Breast epithelium (tissue), 4 donors: ENCODE measurements around the gene ARHGAP18. TPM values are rescaled to one million over a fixed set of nuclear protein-coding genes. Genes with fewer than 3 reads are reported as not detected.

Source experiments
- DNase-seq, 2 donors: peaks; one replicate each; pipeline ENCODE4 v3.0.0-alpha.2; 2019; ENCODE audit warnings: low spot score in 2 of 2
- H3K27ac ChIP-seq, 2 donors: fragments of 200-600 bp; sonication (generic) in 1 of 2; one replicate each; pipeline ENCODE4 v1.5.1; 2016 to 2019; ENCODE audit warnings: mild to moderate bottlenecking in 1 of 2
- H3K27me3 ChIP-seq, 2 donors: fragments of 200-600 bp; sonication (generic) in 1 of 2; one replicate each; pipeline versions ENCODE4 v1.5.1 to v1.6.0; 2017 to 2019; ENCODE audit warnings: control low read depth in 1 of 2, mild to moderate bottlenecking in 1 of 2
- H3K36me3 ChIP-seq: fragments of 200-600 bp; one replicate; pipeline ENCODE4 v1.5.1; 2019
- H3K4me1 ChIP-seq, 2 donors: fragments of 200-600 bp; sonication (generic); one replicate each; pipeline ENCODE4 v1.5.1; 2016 to 2019; ENCODE audit warnings: control low read depth in 1 of 2
- H3K4me3 ChIP-seq, 3 donors: fragments of 200-600 bp; sonication (generic); 1 replicate in 2 of 3; 2 replicates in 1 of 3; pipeline ENCODE4 v1.5.1; 2016 to 2019; ENCODE audit warnings: mild to moderate bottlenecking in 3 of 3, moderate library complexity in 2 of 3
- H3K9me3 ChIP-seq, 2 donors: fragments of 200-600 bp; sonication (generic) in 1 of 2; one replicate each; pipeline ENCODE4 v1.5.1; 2016 to 2019; ENCODE audit warnings: control low read depth in 1 of 2
- POLR2A ChIP-seq: fragments of 450-650 bp; IDR thresholded peaks from one replicate; pipeline ENCODE4 v1.6.1; 2016; ENCODE audit warnings: antibody characterized with exemption, mild to moderate bottlenecking, moderate library complexity
- POLR2AphosphoS5 ChIP-seq, 3 donors: sonication (generic); formaldehyde crosslinking; IDR thresholded peaks; one replicate each; pipeline ENCODE4 v1.6.1; 2017; ENCODE audit warnings: antibody characterized with exemption in 3 of 3
- intact Hi-C: fragments of 100-400 bp; cut with DNase I; formaldehyde crosslinking; loops from one replicate; pipeline ENCODE4 v1.15.1; 2023; ENCODE audit warnings: low total_unique reads
- total RNA-seq, 3 donors: library from RNA; depleted of rRNA; stranded (reverse); fragments of >200 nt; gene quantifications; one replicate each; pipeline ENCODE4 v1.1.0, GENCODE V29; 2016
- TF ChIP-seq, protein P1 (sequence below), 3 donors: fragments of 450-650 bp; IDR thresholded peaks; one replicate each; pipeline ENCODE4 v1.5.1; 2016 to 2017; ENCODE audit warnings: antibody characterized with exemption in 3 of 3, mild to moderate bottlenecking in 3 of 3, moderate library complexity in 3 of 3

ARHGAP18 gene
- total RNA-seq, 3 donors from 2014 or later = 14.7 to 28.7 (median 24.8) TPM

DNA sequence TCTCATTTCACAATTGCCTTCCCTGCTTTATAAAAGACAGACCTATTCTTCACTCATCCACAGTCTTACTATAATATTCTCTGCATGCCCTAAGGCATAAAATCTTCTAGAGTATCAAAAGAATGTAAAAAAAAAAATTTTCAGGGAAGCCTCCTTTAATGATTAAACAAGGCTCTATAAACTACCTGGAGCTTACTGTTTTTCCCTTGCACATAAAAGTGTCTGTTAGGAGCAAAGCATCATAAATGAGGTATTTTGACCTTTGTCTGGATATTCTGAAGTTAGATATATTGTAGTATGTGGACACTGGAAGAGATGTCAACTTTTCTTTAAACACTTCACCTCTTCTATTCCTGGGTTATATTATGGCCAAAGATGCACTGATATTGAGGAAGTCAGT, 97.5 kb downstream of the ARHGAP18 start:
- TF ChIP-seq POLR2AphosphoS5 (IDR thresholded peaks at IDR 0.05) (no peak), POLR2A (no peak)
- TF ChIP-seq, protein P1, sequence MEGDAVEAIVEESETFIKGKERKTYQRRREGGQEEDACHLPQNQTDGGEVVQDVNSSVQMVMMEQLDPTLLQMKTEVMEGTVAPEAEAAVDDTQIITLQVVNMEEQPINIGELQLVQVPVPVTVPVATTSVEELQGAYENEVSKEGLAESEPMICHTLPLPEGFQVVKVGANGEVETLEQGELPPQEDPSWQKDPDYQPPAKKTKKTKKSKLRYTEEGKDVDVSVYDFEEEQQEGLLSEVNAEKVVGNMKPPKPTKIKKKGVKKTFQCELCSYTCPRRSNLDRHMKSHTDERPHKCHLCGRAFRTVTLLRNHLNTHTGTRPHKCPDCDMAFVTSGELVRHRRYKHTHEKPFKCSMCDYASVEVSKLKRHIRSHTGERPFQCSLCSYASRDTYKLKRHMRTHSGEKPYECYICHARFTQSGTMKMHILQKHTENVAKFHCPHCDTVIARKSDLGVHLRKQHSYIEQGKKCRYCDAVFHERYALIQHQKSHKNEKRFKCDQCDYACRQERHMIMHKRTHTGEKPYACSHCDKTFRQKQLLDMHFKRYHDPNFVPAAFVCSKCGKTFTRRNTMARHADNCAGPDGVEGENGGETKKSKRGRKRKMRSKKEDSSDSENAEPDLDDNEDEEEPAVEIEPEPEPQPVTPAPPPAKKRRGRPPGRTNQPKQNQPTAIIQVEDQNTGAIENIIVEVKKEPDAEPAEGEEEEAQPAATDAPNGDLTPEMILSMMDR (IDR thresholded peaks at IDR 0.05) = no peak
- no peak overlapping the region for H3K4me3 ChIP-seq
- no peaks in the 10 kb centered on the region for H3K27me3 ChIP-seq
- DNase-seq = no peak
- intact Hi-C loops = no loop called here
- H3K9me3 ChIP-seq = no peaks in the 10 kb centered on the region
- H3K27ac ChIP-seq = no peak overlapping the region
- H3K36me3 ChIP-seq = peaks cover 7% of the 10 kb centered on the region
- H3K4me1 ChIP-seq = no peaks in the 10 kb centered on the region

DNA sequence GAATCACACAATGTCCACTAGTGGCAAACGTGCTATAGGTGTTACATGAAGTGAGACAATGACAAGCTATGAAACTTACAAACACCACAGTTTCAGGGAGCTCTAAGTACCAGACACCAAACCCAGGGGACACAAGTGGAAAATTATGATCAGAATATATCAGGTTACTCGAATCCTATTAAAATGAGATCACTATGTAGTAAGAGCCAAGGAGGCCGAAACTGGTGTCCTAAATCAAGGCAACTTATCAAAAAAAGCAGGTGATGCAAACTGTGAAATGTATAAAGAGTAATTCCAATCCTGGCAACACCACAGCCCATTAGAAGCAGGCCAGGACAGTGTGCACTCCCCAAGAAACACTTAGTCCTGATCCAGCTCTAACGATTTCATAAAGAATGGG, 100.3 kb downstream of the ARHGAP18 start:
- no peaks in the 10 kb centered on the region for H3K9me3 ChIP-seq
- DNase-seq = no peak
- no peaks in the 10 kb centered on the region for H3K4me1 ChIP-seq
- intact Hi-C loops = no loop called here
- no peak overlapping the region for H3K27ac ChIP-seq
- TF ChIP-seq, protein P1 (IDR thresholded peaks at IDR 0.05) = no peak
- TF ChIP-seq POLR2A (no peak), POLR2AphosphoS5 (IDR thresholded peaks at IDR 0.05) (no peak)
- peaks cover 7% of the 10 kb centered on the region for H3K36me3 ChIP-seq
- no peaks in the 10 kb centered on the region for H3K27me3 ChIP-seq
- H3K4me3 ChIP-seq = no peak overlapping the region

DNA sequence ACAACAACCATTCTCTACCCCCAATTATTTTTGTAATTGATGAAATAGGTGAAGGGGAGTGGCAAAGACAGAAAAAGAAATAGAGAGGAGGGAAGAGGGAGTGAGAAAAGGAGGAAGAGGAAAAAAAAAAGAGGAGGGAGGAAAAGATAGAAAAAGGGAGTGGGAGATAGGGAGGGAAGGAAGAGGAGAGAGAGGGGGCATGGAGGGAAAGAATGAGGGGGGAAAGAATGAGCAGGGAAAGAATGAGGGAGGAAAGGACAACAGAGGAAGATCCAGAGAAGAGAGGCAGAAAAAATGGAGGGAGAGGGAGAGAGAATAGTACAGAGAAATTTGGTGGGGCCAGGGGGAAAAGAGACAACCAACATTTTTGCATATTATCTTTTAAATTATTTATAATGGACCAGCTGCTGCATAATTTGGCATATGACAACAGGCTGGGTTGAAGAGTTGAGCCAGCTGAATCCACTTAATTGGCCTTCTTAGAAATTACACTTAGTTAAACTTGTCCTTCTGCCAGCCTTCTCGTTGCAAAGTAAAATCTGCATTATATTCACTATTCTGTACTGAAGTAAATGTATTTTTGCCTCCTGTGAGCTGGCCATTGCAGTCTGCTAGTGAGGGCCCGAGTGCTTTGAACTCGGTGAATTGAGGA, 101.0 kb downstream of the ARHGAP18 start:
- intact Hi-C loops = no loop called here
- no peak for DNase-seq
- Histone ChIP-seq H3K9me3 (no peaks in the 10 kb centered on the region), H3K27ac (no peak overlapping the region), H3K36me3 (peaks cover 7% of the 10 kb centered on the region), H3K4me3 (no peak overlapping the region), H3K27me3 (no peaks in the 10 kb centered on the region), H3K4me1 (no peaks in the 10 kb centered on the region)
- TF ChIP-seq POLR2A = no peak
- TF ChIP-seq POLR2AphosphoS5 (IDR thresholded peaks at IDR 0.05) = no peak
- TF ChIP-seq, protein P1 (IDR thresholded peaks at IDR 0.05) = no peak

DNA sequence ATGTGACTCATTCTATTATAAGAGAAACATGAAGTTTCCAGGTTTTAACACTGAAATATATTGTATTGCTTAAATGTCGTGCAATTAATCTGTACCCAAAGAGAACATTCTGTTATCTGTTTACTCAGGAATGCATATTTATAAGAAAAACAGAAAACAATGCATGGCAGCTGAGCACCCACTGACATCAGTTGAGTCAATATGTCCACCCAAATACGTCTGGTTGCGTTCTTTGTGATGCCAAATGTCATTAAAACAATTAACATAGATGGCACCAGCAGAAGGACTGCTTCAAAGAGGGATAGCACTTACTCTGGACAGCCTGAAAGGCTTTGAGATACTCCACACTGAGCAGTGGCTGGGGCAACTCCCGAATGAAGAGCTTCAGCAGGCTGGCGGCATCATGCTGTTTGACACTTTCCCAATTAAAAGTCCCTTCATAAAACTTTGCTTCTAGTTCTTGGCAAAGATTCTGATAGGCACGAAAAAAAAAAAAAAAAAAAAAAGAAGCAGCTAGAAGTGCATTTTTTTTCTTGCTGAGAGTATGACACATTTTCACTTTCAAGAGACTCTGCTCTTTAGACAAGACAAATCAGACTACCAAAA, 102.3 kb downstream of the ARHGAP18 start:
- no peaks in the 10 kb centered on the region for H3K27me3 ChIP-seq
- no peaks in the 10 kb centered on the region for H3K9me3 ChIP-seq
- intact Hi-C loops = no loop called here
- H3K27ac ChIP-seq = no peak overlapping the region
- no peak overlapping the region for H3K4me3 ChIP-seq
- H3K4me1 ChIP-seq = no peaks in the 10 kb centered on the region
- peaks cover 7% of the 10 kb centered on the region for H3K36me3 ChIP-seq
- no peak for DNase-seq
- TF ChIP-seq POLR2A (no peak), POLR2AphosphoS5 (IDR thresholded peaks at IDR 0.05) (no peak)
- TF ChIP-seq, protein P1 (IDR thresholded peaks at IDR 0.05) = no peak

DNA sequence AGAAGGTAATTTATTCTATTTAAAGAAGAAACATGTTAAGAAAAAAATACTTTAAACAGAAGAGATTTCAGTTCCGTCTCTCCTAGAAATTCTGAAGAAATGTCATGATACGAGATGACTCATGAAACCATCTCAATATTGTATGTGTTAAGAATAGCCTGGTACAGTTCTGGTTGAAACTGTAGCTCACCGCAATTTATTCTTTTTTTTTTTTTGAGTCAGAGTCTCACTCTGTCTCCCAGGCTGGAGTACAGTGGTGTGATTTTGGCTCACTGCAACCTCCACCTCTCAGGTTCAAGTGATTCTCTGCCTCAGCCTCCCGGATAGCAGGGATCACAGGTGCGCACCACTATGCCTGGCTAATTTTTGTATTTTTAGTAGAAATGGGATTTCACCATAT, 103.3 kb downstream of the ARHGAP18 start:
- Histone ChIP-seq H3K4me1 (no peaks in the 10 kb centered on the region), H3K27ac (no peak overlapping the region), H3K36me3 (peaks cover 2% of the 10 kb centered on the region), H3K4me3 (no peak overlapping the region), H3K27me3 (no peaks in the 10 kb centered on the region), H3K9me3 (no peaks in the 10 kb centered on the region)
- intact Hi-C loops = no loop called here
- TF ChIP-seq POLR2AphosphoS5 (IDR thresholded peaks at IDR 0.05) = no peak
- TF ChIP-seq, protein P1 (IDR thresholded peaks at IDR 0.05) = no peak
- no peak for TF ChIP-seq POLR2A
- no peak for DNase-seq
